H9 (cell line): Measurements from ENCODE around the gene CD300LG. TPM values are rescaled to one million over a fixed set of nuclear protein-coding genes. Genes with fewer than 3 reads are reported as not detected.

Experiments
- DNase-seq: peaks from one replicate; pipeline ENCODE4 v3.0.0-alpha.2; 2017
- H2AFZ ChIP-seq: one replicate; pipeline ENCODE4 v1.6.1; 2013; ENCODE audit warnings: mild to moderate bottlenecking, low read length, control low read depth, moderate library complexity
- H2AK5ac ChIP-seq: 2 replicates; pipeline ENCODE4 v1.6.1; 2013; ENCODE audit warnings: low read length, control low read depth, mixed read lengths; ENCODE audit not compliant: insufficient read length
- H2BK120ac ChIP-seq: one replicate; pipeline ENCODE4 v1.6.1; 2013; ENCODE audit warnings: low read depth, mild to moderate bottlenecking, low read length, control low read depth, inconsistent platforms; ENCODE audit not compliant: poor library complexity, severe bottlenecking
- H2BK12ac ChIP-seq: 2 replicates; pipeline ENCODE4 v1.6.1; 2013; ENCODE audit warnings: low read length, control low read depth, mixed read lengths, low read depth; ENCODE audit not compliant: insufficient read length
- H2BK15ac ChIP-seq: 2 replicates; pipeline ENCODE4 v1.6.1; 2013; ENCODE audit warnings: low read depth, low read length, control low read depth
- H2BK20ac ChIP-seq: one replicate; pipeline ENCODE4 v1.6.1; 2013; ENCODE audit warnings: low read depth, mild to moderate bottlenecking, low read length, control low read depth, inconsistent platforms; ENCODE audit not compliant: poor library complexity, severe bottlenecking
- H2BK5ac ChIP-seq: 2 replicates; pipeline ENCODE4 v1.6.1; 2013; ENCODE audit warnings: low read length, control low read depth, mixed read lengths; ENCODE audit not compliant: insufficient read length
- H3K14ac ChIP-seq: 2 replicates; pipeline ENCODE4 v1.6.1; 2013; ENCODE audit warnings: low read length, control low read depth; ENCODE audit not compliant: insufficient read depth
- H3K18ac ChIP-seq: 2 replicates; pipeline ENCODE4 v1.6.1; 2013; ENCODE audit warnings: low read depth, mild to moderate bottlenecking, mixed read lengths, low read length, control low read depth; ENCODE audit not compliant: insufficient read length
- H3K23ac ChIP-seq: 2 replicates; pipeline ENCODE4 v1.6.1; 2013; ENCODE audit warnings: low read length, control low read depth, mixed read lengths, low read depth; ENCODE audit not compliant: insufficient read length
- H3K23me2 ChIP-seq: 2 replicates; pipeline ENCODE4 v1.6.1; 2013; ENCODE audit warnings: low read depth, mild to moderate bottlenecking, mixed read lengths, low read length, control low read depth; ENCODE audit not compliant: insufficient read length, poor library complexity, severe bottlenecking
- H3K27ac ChIP-seq: 2 replicates; pipeline ENCODE4 v1.5.1; 2013; ENCODE audit warnings: low read length, control low read depth, mixed read lengths, low read depth; ENCODE audit not compliant: insufficient read length
- H3K27me3 ChIP-seq: 2 replicates; pipeline ENCODE4 v1.6.1; 2013; ENCODE audit warnings: low read length, control low read depth, inconsistent platforms; ENCODE audit not compliant: insufficient read depth
- H3K4ac ChIP-seq: 2 replicates; pipeline ENCODE4 v1.6.1; 2013; ENCODE audit warnings: low read depth, mild to moderate bottlenecking, control low read depth, inconsistent platforms, low read length, moderate library complexity
- H3K4me1 ChIP-seq: 2 replicates; pipeline ENCODE4 v1.6.1; 2013; ENCODE audit warnings: low read length, control low read depth, inconsistent platforms; ENCODE audit not compliant: insufficient read depth
- H3K4me2 ChIP-seq: 2 replicates; pipeline ENCODE4 v1.6.1; 2013; ENCODE audit warnings: low read length, control low read depth, mixed read lengths; ENCODE audit not compliant: insufficient read length, insufficient read depth
- H3K56ac ChIP-seq: 2 replicates; pipeline ENCODE4 v1.6.1; 2013; ENCODE audit warnings: low read depth, mild to moderate bottlenecking, mixed read lengths, low read length, control low read depth; ENCODE audit not compliant: insufficient read length
- H3K79me1 ChIP-seq: 2 replicates; pipeline ENCODE4 v1.6.1; 2013; ENCODE audit warnings: low read depth, mild to moderate bottlenecking, moderate library complexity, low read length, control low read depth, inconsistent platforms; ENCODE audit not compliant: insufficient read depth, poor library complexity, severe bottlenecking
- H3K79me2 ChIP-seq: 2 replicates; pipeline ENCODE4 v1.6.1; 2013; ENCODE audit warnings: low read length, control low read depth, inconsistent platforms; ENCODE audit not compliant: insufficient read depth
- H3K9ac ChIP-seq: 2 replicates; pipeline ENCODE4 v1.6.1; 2013; ENCODE audit warnings: low read length, control low read depth, mixed read lengths; ENCODE audit not compliant: insufficient read length; ENCODE audit errors: extremely low read depth
- H3K9me3 ChIP-seq: one replicate; pipeline ENCODE4 v1.6.1; 2013; ENCODE audit warnings: low read depth, low read length, inconsistent platforms; ENCODE audit not compliant: control insufficient read depth
- H3T11ph ChIP-seq: one replicate; pipeline ENCODE4 v1.6.1; 2013; ENCODE audit warnings: mild to moderate bottlenecking, low read length, control low read depth, inconsistent platforms
- H4K20me1 ChIP-seq: one replicate; pipeline ENCODE4 v1.6.1; 2013; ENCODE audit not compliant: control insufficient read depth, insufficient read length, insufficient read depth
- H4K5ac ChIP-seq: 2 replicates; pipeline ENCODE4 v1.6.1; 2013; ENCODE audit warnings: low read depth, mild to moderate bottlenecking, mixed read lengths, low read length, control low read depth; ENCODE audit not compliant: insufficient read length
- H4K8ac ChIP-seq: replicated peaks from 2 replicates; pipeline ENCODE4 v1.6.1; 2013; ENCODE audit warnings: low read length, control low read depth, mixed read lengths, low read depth; ENCODE audit not compliant: insufficient read length
- H4K91ac ChIP-seq: 2 replicates; pipeline ENCODE4 v1.6.1; 2013; ENCODE audit warnings: low read depth, mild to moderate bottlenecking, moderate library complexity, mixed read lengths, low read length, control low read depth; ENCODE audit not compliant: insufficient read length
- H3K27ac Mint-ChIP-seq, 3 experiments: 2 replicates in 2 of 3; 3 replicates in 1 of 3; pipeline ENCODE4 v1.8.0; 2020 to 2021; ENCODE audit warnings: mixed read lengths in 3 of 3, mild to moderate bottlenecking in 1 of 3, moderate library complexity in 1 of 3
- H3K27me3 Mint-ChIP-seq: 2 replicates; pipeline ENCODE4 v1.8.0; 2021; ENCODE audit warnings: low read depth, mild to moderate bottlenecking, moderate library complexity, mixed read lengths
- H3K36me3 Mint-ChIP-seq, 3 experiments: 2 replicates in 2 of 3; 3 replicates in 1 of 3; pipeline ENCODE4 v1.8.0; 2020 to 2021; ENCODE audit warnings: low read depth in 3 of 3, mixed read lengths in 3 of 3; ENCODE audit not compliant: insufficient read depth in 1 of 3
- H3K4me1 Mint-ChIP-seq, 2 experiments: 2 replicates each; pipeline ENCODE4 v1.8.0; 2020; ENCODE audit warnings: mixed read lengths in 2 of 2
- H3K4me3 Mint-ChIP-seq, 2 experiments: 2 replicates in 1 of 2; 3 replicates in 1 of 2; pipeline ENCODE4 v1.8.0; 2020 to 2021; ENCODE audit warnings: mild to moderate bottlenecking in 2 of 2, mixed read lengths in 2 of 2, moderate library complexity in 1 of 2
- H3K9me3 Mint-ChIP-seq, 2 experiments: 2 replicates in 1 of 2; 3 replicates in 1 of 2; pipeline ENCODE4 v1.8.0; 2020; ENCODE audit warnings: mild to moderate bottlenecking in 2 of 2, mixed read lengths in 2 of 2, moderate library complexity in 1 of 2
- WGBS: extraction: QIAGEN DNeasy Blood & Tissue Kit; methylation state at CpG from one replicate; pipeline ENCODE4 v1.1.7; 2013; ENCODE audit warnings: missing lambda C conversion rate, low lambda C conversion rate, mixed read lengths; ENCODE audit not compliant: insufficient read length; ENCODE audit errors: extremely low coverage; 5-methylcytosine and 5-hydroxymethylcytosine counted together
- total RNA-seq: library from RNA; stranded (reverse); gene quantifications from 2 replicates; pipeline ENCODE4 v1.2.1, GENCODE V29; 2021
- TF ChIP-seq, protein P1 (sequence below): fragments of 200-600 bp; sonication (generic); conservative IDR thresholded peaks from 3 replicates; pipeline ENCODE4 v1.8.0; 2021; ENCODE audit warnings: antibody characterized with exemption, mild to moderate bottlenecking

The CD300LG gene
- total RNA-seq, 1 experiment from 2014 or later = not detected

DNA sequence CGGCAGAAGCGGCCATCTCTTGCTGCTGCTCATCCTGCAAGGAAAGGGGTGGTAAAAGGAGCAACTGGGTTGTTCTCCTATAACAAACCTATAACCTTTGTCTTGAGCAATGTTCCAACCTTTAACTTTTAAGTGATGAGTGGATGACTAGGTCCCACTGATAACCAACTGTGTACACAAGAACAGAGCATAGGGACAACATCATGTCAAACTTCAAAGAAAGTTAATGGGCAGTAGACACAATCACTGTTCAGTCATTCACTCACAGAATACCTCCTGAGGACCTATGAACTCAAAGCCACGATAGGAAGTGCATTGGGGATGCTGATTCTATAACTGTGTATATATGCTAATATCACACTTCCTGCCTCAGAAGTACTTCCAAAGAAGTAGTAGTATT is 45.1 kb upstream of the CD300LG start:
- WGBS = no CpG with 5 or more reads among the region's 3 CpGs
- Histone ChIP-seq H4K5ac (no peak overlapping the region), H3K14ac (no peak overlapping the region), H2AFZ (no peak overlapping the region), H3K4me1 (peaks cover 13% of the 10 kb centered on the region; the same call in 1 of the 2 replicates), H3K23ac (no peak overlapping the region), H3K79me2 (no peaks in the 10 kb centered on the region), H3K9ac (no peak overlapping the region), H3K4ac (no peak overlapping the region), H2BK20ac (no peak overlapping the region), H4K91ac (no peak overlapping the region), H2BK120ac (no peak overlapping the region), H2BK15ac (no peak overlapping the region), H3K27ac (no peak overlapping the region), H3T11ph (no peak overlapping the region), H3K9me3 (no peaks in the 10 kb centered on the region), H3K27me3 (no peaks in the 10 kb centered on the region), H4K20me1 (no peaks in the 10 kb centered on the region), H3K56ac (no peak overlapping the region), H3K23me2 (no peaks in the 10 kb centered on the region), H3K18ac (no peak overlapping the region), H3K79me1 (no peaks in the 10 kb centered on the region), H4K8ac (no peak overlapping the region), H2AK5ac (no peak overlapping the region), H3K4me2 (no peak overlapping the region), H2BK5ac (no peak overlapping the region), H2BK12ac (no peak overlapping the region)
- Mint-ChIP-seq H3K27ac (no peak overlapping the region), H3K9me3 (peaks cover 17 to 19% of the 10 kb centered on the region in 2 experiments; a peak in 4 of 5 replicates), H3K36me3 (peaks cover 2 to 4% (median 4%) of the 10 kb centered on the region in 3 experiments; a peak in 5 of 7 replicates), H3K4me3 (no peak overlapping the region), H3K27me3 (peaks cover 7% of the 10 kb centered on the region), H3K4me1 (peaks cover 33% of the 10 kb centered on the region in 2 experiments)
- TF ChIP-seq, protein P1, sequence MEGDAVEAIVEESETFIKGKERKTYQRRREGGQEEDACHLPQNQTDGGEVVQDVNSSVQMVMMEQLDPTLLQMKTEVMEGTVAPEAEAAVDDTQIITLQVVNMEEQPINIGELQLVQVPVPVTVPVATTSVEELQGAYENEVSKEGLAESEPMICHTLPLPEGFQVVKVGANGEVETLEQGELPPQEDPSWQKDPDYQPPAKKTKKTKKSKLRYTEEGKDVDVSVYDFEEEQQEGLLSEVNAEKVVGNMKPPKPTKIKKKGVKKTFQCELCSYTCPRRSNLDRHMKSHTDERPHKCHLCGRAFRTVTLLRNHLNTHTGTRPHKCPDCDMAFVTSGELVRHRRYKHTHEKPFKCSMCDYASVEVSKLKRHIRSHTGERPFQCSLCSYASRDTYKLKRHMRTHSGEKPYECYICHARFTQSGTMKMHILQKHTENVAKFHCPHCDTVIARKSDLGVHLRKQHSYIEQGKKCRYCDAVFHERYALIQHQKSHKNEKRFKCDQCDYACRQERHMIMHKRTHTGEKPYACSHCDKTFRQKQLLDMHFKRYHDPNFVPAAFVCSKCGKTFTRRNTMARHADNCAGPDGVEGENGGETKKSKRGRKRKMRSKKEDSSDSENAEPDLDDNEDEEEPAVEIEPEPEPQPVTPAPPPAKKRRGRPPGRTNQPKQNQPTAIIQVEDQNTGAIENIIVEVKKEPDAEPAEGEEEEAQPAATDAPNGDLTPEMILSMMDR = no peak
- DNase-seq = no peak
